HL-60 (cell line): ENCODE results near the gene GMPR.

Experiments
- CTCF ChIP-seq: IDR thresholded peaks from one replicate; pipeline ENCODE4 v1.5.1; 2011; ENCODE audit warnings: low read length, control low read depth, inconsistent platforms; ENCODE audit not compliant: insufficient read depth
- POLR2AphosphoS5 ChIP-seq: IDR thresholded peaks from 2 replicates; pipeline ENCODE4 v1.6.1; 2012; ENCODE audit warnings: low read depth

GRCh38 chr6:16336056-16336818 lies 97.8 kb downstream of the GMPR start:
- TF ChIP-seq CTCF (no peak), POLR2AphosphoS5 (no peak)
